GM12878 (cell line): ENCODE measurements around the gene NCF4. TPM values are rescaled to one million over a fixed set of nuclear protein-coding genes. Genes with fewer than 3 reads are reported as not detected.

Source experiments
- ATAC-seq: fragments of 200-7000 bp; cut with Tn5 transposase; 3 replicates; pipeline ENCODE4 v1.9.1; 2020; ENCODE audit warnings: mild to moderate bottlenecking, moderate library complexity
- BruUV-seq: library from RNA; stranded (reverse); fragments of 400-500 nt; replicated peaks from 2 replicates; lab custom pipeline; 2021; lab: Mats Ljungman, UMichigan
- CTCF ChIA-PET: fragments of 300-600 bp; sonication (Branson Sonifier 250); formaldehyde crosslinking; extraction: SDS; loops from one replicate; lab custom pipeline; 2021; ENCODE audit warnings: inconsistent platforms; lab: Yijun Ruan, JAX
- POLR2A ChIA-PET: fragments of 350-600 bp; formaldehyde crosslinking; extraction: SDS; loops from one replicate; lab custom pipeline; 2021; ENCODE audit warnings: inconsistent platforms; lab: Charles Lee
- RAD21 ChIA-PET: fragments of 300-600 bp; sonication (Branson Sonifier 250); formaldehyde crosslinking; loops from one replicate; lab custom pipeline; 2023; ENCODE audit warnings: antibody characterized with exemption; ENCODE audit not compliant: unreplicated experiment; lab: Charles Lee
- SMC1A ChIA-PET: fragments of 300-600 bp; sonication (Branson Sonifier 250); formaldehyde crosslinking; loops from one replicate; lab custom pipeline; 2023; ENCODE audit not compliant: unreplicated experiment, uncharacterized antibody; lab: Charles Lee
- DNase-seq: peaks from one replicate; pipeline ENCODE4 v3.0.0-alpha.2; 2011; ENCODE audit warnings: low read depth, low spot score
- FAIRE-seq: peaks from 3 replicates; lab custom pipeline; 2011; peaks lifted over from hg19 to GRCh38; lab: Jason Lieb, UNC
- H2AFZ ChIP-seq: 2 replicates; pipeline ENCODE4 v1.6.0; 2011; ENCODE audit warnings: low read depth, low read length, control low read depth; ENCODE audit not compliant: control insufficient read depth
- H3K27ac ChIP-seq: 2 replicates; pipeline ENCODE4 v1.5.1; 2011; ENCODE audit warnings: control low read depth; ENCODE audit not compliant: control insufficient read depth, insufficient read depth
- H3K27me3 ChIP-seq, 2 experiments: replicated peaks in 1 of 2; 2 replicates each; pipeline versions ENCODE4 v1.6.0 to v1.6.1; 2011; ENCODE audit warnings: low read length in 1 of 2; ENCODE audit not compliant: control insufficient read depth in 2 of 2, insufficient read depth in 2 of 2
- H3K36me3 ChIP-seq, 2 experiments: 2 replicates each; pipeline ENCODE4 v1.5.1; 2011; ENCODE audit warnings: low read length in 1 of 2; ENCODE audit not compliant: control insufficient read depth in 2 of 2, insufficient read depth in 2 of 2
- H3K4me1 ChIP-seq: 2 replicates; pipeline ENCODE4 v1.6.1; 2011; ENCODE audit warnings: mild to moderate bottlenecking, low read length, moderate library complexity, mixed read lengths; ENCODE audit not compliant: control insufficient read depth, insufficient read depth
- H3K4me2 ChIP-seq: 2 replicates; pipeline ENCODE4 v1.6.0; 2011; ENCODE audit warnings: control low read depth; ENCODE audit not compliant: control insufficient read depth, insufficient read depth
- H3K4me3 ChIP-seq: fragments of 200-600 bp; sonication (generic); 2 replicates; pipeline ENCODE4 v1.5.1; 2016
- H3K79me2 ChIP-seq: 2 replicates; pipeline ENCODE4 v1.6.0; 2011; ENCODE audit warnings: low read length; ENCODE audit not compliant: control insufficient read depth, insufficient read depth
- H3K9ac ChIP-seq: 2 replicates; pipeline ENCODE4 v1.8.0; 2011; ENCODE audit warnings: low read length, control low read depth, mixed read lengths; ENCODE audit not compliant: control insufficient read depth, insufficient read depth
- H3K9me3 ChIP-seq: replicated peaks from 3 replicates; pipeline ENCODE4 v1.5.1; 2011; ENCODE audit warnings: mild to moderate bottlenecking, low read length; ENCODE audit not compliant: control insufficient read depth, insufficient read depth
- H4K20me1 ChIP-seq: 2 replicates; pipeline ENCODE4 v1.6.0; 2011; ENCODE audit not compliant: control insufficient read depth, insufficient read depth
- CTCF ChIP-seq, 3 experiments: IDR thresholded peaks in 2 of 3; conservative IDR thresholded peaks in 1 of 3; 2 replicates each; pipeline ENCODE4 v1.5.1; 2011; ENCODE audit warnings: low read depth in 3 of 3, low read length in 3 of 3, mild to moderate bottlenecking in 3 of 3, control low read depth in 2 of 3, moderate library complexity in 2 of 3, inconsistent platforms in 1 of 3, mixed read lengths in 1 of 3; ENCODE audit not compliant: control insufficient read depth in 2 of 3, insufficient read depth in 1 of 3; ENCODE audit errors: extremely low read depth in 1 of 3
- KDM1A ChIP-seq: fragments of 200-600 bp; sonication (generic); IDR thresholded peaks from 2 replicates; pipeline ENCODE4 v1.6.1; 2016; ENCODE audit warnings: borderline replicate concordance
- NR2C1 ChIP-seq: fragments of 450-650 bp; IDR thresholded peaks from 2 replicates; pipeline ENCODE4 v1.6.1; 2017; ENCODE audit warnings: antibody characterized with exemption, mild to moderate bottlenecking, moderate library complexity
- PAX5 ChIP-seq: IDR thresholded peaks from 2 replicates; pipeline ENCODE4 v1.6.1; 2011; ENCODE audit warnings: low read depth, low read length, borderline replicate concordance
- USF2 ChIP-seq: IDR thresholded peaks from 2 replicates; pipeline ENCODE4 v1.6.1; 2011; ENCODE audit warnings: low read depth, low read length, improper control_type of control experiment, borderline replicate concordance
- ZBED1 ChIP-seq: IDR thresholded peaks from 2 replicates; pipeline ENCODE4 v1.6.1; 2016; ENCODE audit warnings: borderline replicate concordance
- ZNF592 ChIP-seq: fragments of 450-650 bp; IDR thresholded peaks from 2 replicates; pipeline ENCODE4 v1.6.1; 2017; ENCODE audit warnings: mild to moderate bottlenecking, moderate library complexity
- ZNF622 ChIP-seq: fragments of 450-650 bp; IDR thresholded peaks from 2 replicates; pipeline ENCODE4 v1.6.1; 2017; ENCODE audit warnings: mild to moderate bottlenecking, inconsistent platforms
- ZZZ3 ChIP-seq: IDR thresholded peaks from 2 replicates; pipeline ENCODE4 v1.6.1; 2011; ENCODE audit warnings: low read depth; ENCODE audit not compliant: control insufficient read depth, insufficient read length
- WGBS: methylation state at CpG from one replicate; pipeline ENCODE4 v1.1.6; 2016; ENCODE audit warnings: low lambda C conversion rate; ENCODE audit not compliant: insufficient replicate concordance, insufficient coverage; ENCODE audit errors: missing lambda C conversion rate; 5-methylcytosine and 5-hydroxymethylcytosine counted together
- in situ Hi-C: fragments of 300-500 bp; cut with MboI; formaldehyde crosslinking; loops from 9 replicates; pipeline ENCODE4 v1.14.3; 2018; ENCODE audit warnings: mixed read lengths
- intact Hi-C: fragments of 100-400 bp; cut with micrococcal nuclease; formaldehyde crosslinking; loops from one replicate; pipeline ENCODE4 v1.14.2; 2022; ENCODE audit not compliant: unreplicated experiment
- polyA plus RNA-seq, 11 experiments: library from polyadenylated mRNA; depleted of rRNA in 4 of 11; unstranded in 6 of 11; stranded (reverse) in 5 of 11; fragments of >200 nt; fragmentation: Nextera tagmentation in 4 of 11; fragmentation: Illumina TruSeq in 1 of 11; extraction: Ambion mirVana in 4 of 11; extraction: Trizol in 1 of 11; gene quantifications; 1 replicate in 1 of 11; 2 replicates in 10 of 11; pipeline versions ENCODE4 v1.2.1 to v1.2.3, GENCODE V29; 2011 to 2016; ENCODE audit warnings: inconsistent platforms in 2 of 11, missing spikeins in 2 of 11, low read depth in 1 of 11
- total RNA-seq, 4 experiments: library from RNA; depleted of rRNA in 3 of 4; stranded (reverse); fragments of >200 nt in 3 of 4; fragmentation: Illumina TruSeq in 1 of 4; extraction: Trizol in 1 of 4; gene quantifications; 2 replicates each; pipeline versions ENCODE4 v1.2.1 to v1.2.3, GENCODE V29; 2013 to 2021

NCF4 gene
- total and polyA plus RNA-seq, 10 of the 15 experiments (the other 5 are each of a cell fraction or from before 2014, with no cell fraction given): 22.9 to 136 (median 72.5) TPM

GRCh38 chr22:36822581-36822980 lies 38.2 kb upstream of the NCF4 start:
- Histone ChIP-seq H3K9me3 (no peaks in the 10 kb centered on the region), H3K4me2 (no peak overlapping the region), H3K36me3 (no peaks in the 10 kb centered on the region), H3K27ac (no peak overlapping the region), H2AFZ (no peak overlapping the region), H3K27me3 (peaks cover 7 to 8% of the 10 kb centered on the region in 2 experiments; a peak in 3 of 4 replicates), H3K4me3 (no peak overlapping the region), H3K4me1 (no peaks in the 10 kb centered on the region), H3K79me2 (no peaks in the 10 kb centered on the region), H4K20me1 (no peaks in the 10 kb centered on the region), H3K9ac (no peak overlapping the region)
- ATAC-seq: no peak
- SMC1A ChIA-PET: no interaction called here
- RAD21 ChIA-PET: no interaction called here
- DNase-seq: no peak
- WGBS: 40% methylated on average over 6 of the region's 6 CpGs
- FAIRE-seq: no peak
- intact Hi-C loops (no loop called here), in situ Hi-C loops (no loop called here)
- CTCF ChIA-PET: no interaction called here
- POLR2A ChIA-PET: no interaction called here
- TF ChIP-seq PAX5 (no peak), ZNF622 (no peak), USF2 (no peak)
- BruUV-seq: no TSS peak

GRCh38 chr22:36823186-36823839 lies 37.5 kb upstream of the NCF4 start:
- Histone ChIP-seq H3K36me3 (no peaks in the 10 kb centered on the region), H3K4me2 (no peak overlapping the region), H3K4me3 (no peak overlapping the region), H4K20me1 (no peaks in the 10 kb centered on the region), H3K9ac (no peak overlapping the region), H3K4me1 (no peaks in the 10 kb centered on the region), H3K27ac (no peak overlapping the region), H3K79me2 (no peaks in the 10 kb centered on the region), H3K27me3 (peaks cover 1 to 6% of the 10 kb centered on the region in 2 experiments; a peak in 2 of 4 replicates), H2AFZ (no peak overlapping the region), H3K9me3 (no peaks in the 10 kb centered on the region)
- 21% methylated on average over 17 of the region's 17 CpGs for WGBS
- SMC1A ChIA-PET: no interaction called here
- FAIRE-seq (no peak), DNase-seq (no peak), ATAC-seq (no peak)
- BruUV-seq: no TSS peak
- in situ Hi-C loops (no loop called here), intact Hi-C loops (no loop called here)
- RAD21 ChIA-PET: no interaction called here
- POLR2A ChIA-PET: no interaction called here
- CTCF ChIA-PET: no interaction called here
- TF ChIP-seq NR2C1 (no peak), ZBED1 (no peak), ZZZ3 (no peak), KDM1A (no peak), ZNF592 (no peak), CTCF (IDR thresholded peaks at IDR 0.05 in 2 of 3, conservative IDR thresholded peaks at IDR 0.05 in 1 of 3; ENCODE audit: control insufficient read depth in 2 of 3, extremely low read depth in 1 of 3, insufficient read depth in 1 of 3, low read depth in 3 of 3, low read length in 3 of 3) (no peak)
